Stimulated activated naive B cell treated with anti-CD40 and anti-IgM and Interleukin-4, amounts not matched to agents 10 μg/mL and 1 μg/mL and 100 μg/mL, for 72 hours (primary cell): ENCODE data around the gene PRKCA.
"Not testable (repeated sequence)": the region's sequence is repeated elsewhere in the genome, so short reads cannot be mapped to it uniquely, and the experiment has no call there.

Source experiments
- ATAC-seq, 2 donors: fragments of 150-1000 bp; cut with Tn5 transposase; replicated peaks; 2 replicates each; pipeline ENCODE4 v1.10.0; 2021; ENCODE audit warnings: moderate library complexity in 1 of 2
- DNase-seq: peaks from one replicate; pipeline ENCODE4 v3.0.0; 2021
- H3K27ac Mint-ChIP-seq: one replicate; pipeline ENCODE4 v1.8.0; 2022; ENCODE audit warnings: mild to moderate bottlenecking, mixed read lengths
- H3K27me3 Mint-ChIP-seq, 2 donors: one replicate each; pipeline ENCODE4 v1.8.0; 2022; ENCODE audit warnings: mixed read lengths in 2 of 2
- H3K36me3 Mint-ChIP-seq, 2 donors: one replicate each; pipeline ENCODE4 v1.8.0; 2022; ENCODE audit warnings: mixed read lengths in 2 of 2, mild to moderate bottlenecking in 1 of 2
- H3K4me1 Mint-ChIP-seq, 2 donors: one replicate each; pipeline ENCODE4 v1.8.0; 2022; ENCODE audit warnings: mixed read lengths in 2 of 2, mild to moderate bottlenecking in 1 of 2
- H3K4me3 Mint-ChIP-seq, 2 donors: one replicate each; pipeline ENCODE4 v1.8.0; 2022; ENCODE audit warnings: mild to moderate bottlenecking in 2 of 2, mixed read lengths in 2 of 2, moderate library complexity in 1 of 2
- H3K9me3 Mint-ChIP-seq, 2 donors: one replicate each; pipeline ENCODE4 v1.8.0; 2022; ENCODE audit warnings: mixed read lengths in 2 of 2, mild to moderate bottlenecking in 1 of 2

The PRKCA gene

DNA sequence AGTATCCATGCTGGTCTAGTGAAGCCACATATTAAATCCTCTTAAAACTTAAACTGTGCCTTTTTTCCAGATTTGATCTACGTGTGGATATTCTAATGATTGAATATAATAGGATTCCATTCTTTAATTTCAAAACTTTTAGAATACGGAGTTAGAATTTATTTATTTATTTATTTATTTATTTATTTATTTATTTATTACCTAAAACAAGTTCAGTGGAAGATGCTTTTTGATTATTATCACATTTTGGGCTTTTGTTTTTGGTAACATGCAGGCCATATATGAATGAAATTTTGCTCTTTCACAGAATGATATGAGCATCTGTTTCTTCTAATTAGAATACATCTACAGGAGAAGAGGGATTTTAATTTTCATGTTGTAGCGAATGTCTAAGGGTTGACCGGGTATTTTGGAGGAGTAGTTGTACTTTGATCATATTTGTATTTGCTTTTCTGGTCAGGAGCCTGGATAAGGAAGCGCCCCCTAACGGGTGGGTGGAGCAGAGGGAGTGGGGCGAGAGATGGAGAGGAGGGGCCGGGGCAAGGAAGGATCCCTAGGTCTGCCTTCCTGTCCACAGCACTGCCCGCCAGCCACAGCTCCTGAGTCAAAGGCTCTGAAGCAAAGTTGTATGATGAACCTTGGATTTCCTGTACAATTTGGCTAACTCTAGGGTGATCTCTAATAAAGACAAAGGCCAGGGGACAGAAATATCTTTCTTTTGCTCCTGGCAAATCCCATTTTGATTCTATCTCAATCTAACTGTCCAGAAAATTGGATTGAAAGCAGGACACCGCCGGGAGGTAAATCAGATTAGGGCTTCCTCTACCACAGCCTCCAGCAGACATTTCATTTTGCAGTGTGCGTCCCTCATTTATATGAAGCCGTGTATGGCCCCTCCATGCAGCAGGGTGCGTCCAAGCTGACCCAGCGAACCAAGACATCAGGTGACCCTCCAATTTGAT is 149.1 kb downstream of the PRKCA start:
- DNase-seq (no peak), ATAC-seq (no peak)
- Mint-ChIP-seq H3K4me3 (no peak overlapping the region), H3K27ac (no peak overlapping the region), H3K36me3 (no peaks in the 10 kb centered on the region), H3K27me3 (peaks cover 5 to 12% of the 10 kb centered on the region in 2 donors), H3K4me1 (peaks cover 3 to 6% of the 10 kb centered on the region in 2 donors), H3K9me3 (peaks cover 0 to 2% of the 10 kb centered on the region in 2 donors)

- Mint-ChIP-seq H3K4me1 (peaks cover 0 to 6% of the 10 kb centered on the region in 2 donors), H3K27ac (no peak overlapping the region), H3K4me3 (no peak overlapping the region), H3K9me3 (peaks cover 5 to 7% of the 10 kb centered on the region in 2 donors), H3K27me3 (peaks cover 5 to 7% of the 10 kb centered on the region in 2 donors), H3K36me3 (peaks cover 0 to 5% of the 10 kb centered on the region in 2 donors)
- ATAC-seq (no peak), DNase-seq (no peak)
Measured at GRCh38 chr17:66455060-66455459, 152.6 kb downstream of the PRKCA start.

DNA sequence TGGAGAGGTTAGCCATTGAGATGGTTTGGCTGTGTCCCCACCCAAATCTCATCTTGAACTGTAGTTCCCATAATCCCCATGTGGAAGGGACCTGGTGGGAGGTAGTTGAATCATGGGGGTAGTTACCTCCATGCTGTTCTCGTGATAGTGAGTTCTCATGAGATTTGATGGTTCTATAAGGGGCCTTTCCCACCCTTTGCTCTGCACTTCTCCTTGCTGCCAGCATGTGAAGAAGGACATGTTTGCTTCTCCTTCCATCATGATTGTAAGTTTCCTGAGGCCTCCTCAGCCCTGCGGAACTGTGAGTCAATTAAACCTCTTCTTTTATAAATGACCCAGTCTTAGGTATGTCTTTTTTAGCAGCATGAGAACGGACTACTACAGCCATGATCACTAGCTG is 155.1 kb downstream of the PRKCA start:
- not testable (repeated sequence) for H3K4me1 Mint-ChIP-seq, H3K4me3 Mint-ChIP-seq, H3K9me3 Mint-ChIP-seq, ATAC-seq, H3K36me3 Mint-ChIP-seq, H3K27ac Mint-ChIP-seq, H3K27me3 Mint-ChIP-seq, DNase-seq

DNA sequence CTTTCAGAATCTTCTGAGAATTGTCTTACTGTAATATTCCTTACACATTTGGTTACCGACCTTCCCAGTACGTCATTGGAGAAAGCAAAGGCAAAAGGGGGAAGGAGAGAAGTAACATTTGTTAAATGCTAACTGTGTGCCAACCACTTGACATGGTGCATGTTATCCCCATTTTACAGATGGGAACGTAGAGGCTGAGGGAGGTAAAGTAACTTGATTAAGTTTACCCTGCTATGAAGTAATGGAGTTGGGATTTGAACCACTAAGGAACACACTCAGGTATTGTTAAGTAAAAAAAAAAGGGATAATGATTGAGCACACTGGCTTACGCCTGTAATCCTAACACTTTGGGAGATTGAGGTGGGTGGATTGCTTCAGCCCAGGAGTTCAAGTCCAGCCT is 156.4 kb downstream of the PRKCA start:
- H3K9me3 Mint-ChIP-seq = peaks cover 5 to 7% of the 10 kb centered on the region in 2 donors
- ATAC-seq = no peak
- peaks cover 0 to 5% of the 10 kb centered on the region in 2 donors for H3K36me3 Mint-ChIP-seq
- H3K4me3 Mint-ChIP-seq = no peak overlapping the region
- DNase-seq = no peak
- peaks cover 0 to 3% of the 10 kb centered on the region in 2 donors for H3K4me1 Mint-ChIP-seq
- no peak overlapping the region for H3K27ac Mint-ChIP-seq
- peaks cover 0 to 7% of the 10 kb centered on the region in 2 donors for H3K27me3 Mint-ChIP-seq

- no peaks in the 10 kb centered on the region for H3K27me3 Mint-ChIP-seq
- no peak for ATAC-seq
- peaks cover 0 to 5% of the 10 kb centered on the region in 2 donors for H3K36me3 Mint-ChIP-seq
- no peak overlapping the region for H3K27ac Mint-ChIP-seq
- H3K9me3 Mint-ChIP-seq = peaks cover 5 to 7% of the 10 kb centered on the region in 2 donors
- no peak overlapping the region for H3K4me3 Mint-ChIP-seq
- peaks cover 0 to 3% of the 10 kb centered on the region in 2 donors for H3K4me1 Mint-ChIP-seq
- DNase-seq = no peak
Measured at GRCh38 chr17:66459811-66460270, 157.4 kb downstream of the PRKCA start.

DNA sequence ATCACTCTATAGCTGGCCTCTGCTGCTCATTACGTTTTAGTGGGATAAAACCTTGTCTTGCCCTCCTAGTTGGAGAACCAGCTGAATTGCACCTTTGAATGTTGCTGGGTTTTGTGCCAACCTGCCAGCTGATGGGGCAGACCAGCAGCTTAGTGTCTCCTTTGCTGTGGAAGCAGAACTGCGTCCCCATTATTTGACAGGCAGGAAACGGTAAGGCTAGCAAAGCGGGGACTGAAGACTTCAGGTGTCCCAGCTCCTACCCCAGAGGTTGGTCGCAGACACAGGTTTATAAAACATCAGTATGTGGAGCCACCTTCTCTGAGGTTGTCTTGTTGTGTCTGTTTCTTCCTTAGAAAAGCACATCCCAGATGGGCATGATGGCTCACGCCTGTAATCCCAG is 158.1 kb downstream of the PRKCA start:
- no peak overlapping the region for H3K4me3 Mint-ChIP-seq
- H3K27ac Mint-ChIP-seq = no peak overlapping the region
- no peak for DNase-seq
- peaks cover 5 to 7% of the 10 kb centered on the region in 2 donors for H3K9me3 Mint-ChIP-seq
- H3K36me3 Mint-ChIP-seq = peaks cover 0 to 5% of the 10 kb centered on the region in 2 donors
- ATAC-seq = no peak
- no peaks in the 10 kb centered on the region for H3K27me3 Mint-ChIP-seq
- H3K4me1 Mint-ChIP-seq = peaks cover 0 to 3% of the 10 kb centered on the region in 2 donors

GRCh38 chr17:66461343-66461995 is 159.1 kb downstream of the PRKCA start:
- peaks cover 0 to 5% of the 10 kb centered on the region in 2 donors for H3K36me3 Mint-ChIP-seq
- peaks cover 0 to 3% of the 10 kb centered on the region in 2 donors for H3K4me1 Mint-ChIP-seq
- H3K9me3 Mint-ChIP-seq = peaks cover 5 to 7% of the 10 kb centered on the region in 2 donors
- no peak for ATAC-seq
- DNase-seq = no peak
- no peak overlapping the region for H3K4me3 Mint-ChIP-seq
- H3K27me3 Mint-ChIP-seq = no peaks in the 10 kb centered on the region
- H3K27ac Mint-ChIP-seq = no peak overlapping the region

GRCh38 chr17:66462010-66462409 is 159.6 kb downstream of the PRKCA start:
- H3K9me3 Mint-ChIP-seq = peaks cover 2 to 3% of the 10 kb centered on the region in 2 donors
- DNase-seq (no peak), ATAC-seq (no peak)
- H3K4me3 Mint-ChIP-seq = no peak overlapping the region
- H3K36me3 Mint-ChIP-seq = peaks cover 0 to under 1% of the 10 kb centered on the region in 2 donors
- no peaks in the 10 kb centered on the region for H3K27me3 Mint-ChIP-seq
- H3K4me1 Mint-ChIP-seq = peaks cover 3% of the 10 kb centered on the region in 2 donors
- no peak overlapping the region for H3K27ac Mint-ChIP-seq

GRCh38 chr17:66464921-66465320 is 162.5 kb downstream of the PRKCA start:
- no peak overlapping the region for H3K27ac Mint-ChIP-seq
- DNase-seq (no peak), ATAC-seq (no peak)
- H3K4me1 Mint-ChIP-seq = peaks cover 14 to 20% of the 10 kb centered on the region in 2 donors
- H3K27me3 Mint-ChIP-seq = no peaks in the 10 kb centered on the region
- H3K9me3 Mint-ChIP-seq = no peaks in the 10 kb centered on the region
- H3K36me3 Mint-ChIP-seq = no peaks in the 10 kb centered on the region
- no peak overlapping the region for H3K4me3 Mint-ChIP-seq

DNA sequence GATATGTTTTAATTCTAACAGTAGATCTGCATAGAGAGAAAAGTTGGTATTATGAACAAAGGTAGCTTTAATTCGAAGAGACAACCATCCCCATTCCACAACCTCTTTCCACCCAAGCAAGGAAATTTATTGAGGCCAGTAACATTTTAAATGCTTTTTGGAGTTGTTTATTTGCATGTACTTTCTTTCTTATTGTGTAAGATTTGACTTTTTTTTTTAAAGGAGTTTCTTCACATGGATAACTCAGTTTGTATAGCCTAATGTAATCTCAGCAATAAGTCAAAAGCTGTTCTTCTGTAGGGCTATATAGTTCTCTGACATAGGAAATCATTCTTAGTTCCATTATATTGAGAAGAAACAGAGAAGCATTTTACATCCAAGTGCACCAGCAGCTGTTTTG is 163.3 kb downstream of the PRKCA start:
- no peaks in the 10 kb centered on the region for H3K36me3 Mint-ChIP-seq
- H3K4me3 Mint-ChIP-seq = no peak overlapping the region
- no peaks in the 10 kb centered on the region for H3K9me3 Mint-ChIP-seq
- H3K27me3 Mint-ChIP-seq = no peaks in the 10 kb centered on the region
- DNase-seq = no peak
- H3K27ac Mint-ChIP-seq = no peak overlapping the region
- ATAC-seq = no peak
- H3K4me1 Mint-ChIP-seq = peaks cover 18 to 24% of the 10 kb centered on the region in 2 donors

DNA sequence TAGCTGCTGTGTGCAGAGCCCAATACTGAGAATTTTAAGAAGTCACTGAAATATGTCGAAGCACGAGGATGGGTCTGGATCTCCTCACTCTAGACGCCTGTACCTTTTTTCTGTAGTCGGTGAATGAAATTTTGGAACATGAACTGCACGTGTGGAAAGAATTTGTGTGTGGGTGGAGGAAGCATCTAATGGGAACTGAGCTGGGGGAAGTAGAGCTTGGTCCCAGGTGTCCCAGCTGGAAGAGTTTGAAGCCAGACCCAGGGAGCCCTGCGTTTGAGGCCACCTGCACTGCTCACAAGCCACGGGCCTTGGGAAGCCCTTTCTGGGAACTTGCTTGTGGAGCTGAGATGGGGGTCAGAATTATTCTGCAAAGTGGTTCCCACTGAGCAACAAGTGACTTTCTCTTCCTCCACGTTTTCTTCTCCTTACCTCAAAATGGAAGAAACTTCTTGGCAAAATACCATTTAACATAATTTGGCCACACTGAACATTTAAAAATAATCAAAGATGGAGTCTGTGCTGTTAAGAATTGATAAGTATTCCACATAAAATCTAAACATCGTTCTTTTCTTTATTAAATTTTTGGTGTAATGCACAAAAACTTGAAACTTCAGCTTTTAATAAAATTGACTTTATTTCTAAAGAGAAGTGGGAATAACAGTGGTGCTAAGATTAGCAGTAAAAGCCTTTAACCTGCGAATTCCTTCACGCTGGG is 163.8 kb downstream of the PRKCA start:
- H3K9me3 Mint-ChIP-seq = no peaks in the 10 kb centered on the region
- H3K4me1 Mint-ChIP-seq = peaks cover 17 to 24% of the 10 kb centered on the region in 2 donors
- H3K36me3 Mint-ChIP-seq = no peaks in the 10 kb centered on the region
- ATAC-seq (no peak), DNase-seq (no peak)
- no peak overlapping the region for H3K27ac Mint-ChIP-seq
- H3K4me3 Mint-ChIP-seq = no peak overlapping the region
- H3K27me3 Mint-ChIP-seq = no peaks in the 10 kb centered on the region

DNA sequence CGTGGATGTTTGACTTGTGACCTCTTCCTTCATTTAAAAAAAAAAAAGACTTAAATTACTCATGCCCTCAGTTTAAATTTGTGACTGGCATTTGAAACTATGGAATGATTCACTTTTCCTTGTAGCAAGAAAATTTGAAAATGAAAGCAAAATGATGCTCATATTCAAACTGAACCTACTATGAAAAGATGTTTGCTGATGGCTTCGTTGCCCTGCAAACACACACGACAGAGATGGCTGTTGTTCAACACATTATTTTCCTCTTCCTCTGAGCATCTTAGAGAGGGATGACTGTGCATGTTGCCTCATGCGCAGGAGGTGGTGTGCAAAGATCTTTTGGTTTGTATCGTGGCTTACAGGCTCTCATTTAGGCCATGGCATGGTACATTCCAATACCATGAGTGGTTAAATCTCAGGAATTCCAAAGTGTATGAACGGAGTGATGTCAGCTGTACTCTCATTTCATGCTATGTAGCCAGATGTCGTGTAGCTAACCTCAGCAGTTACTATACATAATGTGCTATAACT is 164.5 kb downstream of the PRKCA start:
- H3K4me3 Mint-ChIP-seq = no peak overlapping the region
- peaks cover 15 to 24% of the 10 kb centered on the region in 2 donors for H3K4me1 Mint-ChIP-seq
- no peaks in the 10 kb centered on the region for H3K27me3 Mint-ChIP-seq
- peak; percentile 28 to 67 for ATAC-seq
- no peaks in the 10 kb centered on the region for H3K36me3 Mint-ChIP-seq
- H3K27ac Mint-ChIP-seq = no peak overlapping the region
- no peak for DNase-seq
- no peaks in the 10 kb centered on the region for H3K9me3 Mint-ChIP-seq

GRCh38 chr17:66467766-66468165 is 165.4 kb downstream of the PRKCA start:
- Mint-ChIP-seq H3K9me3 (no peaks in the 10 kb centered on the region), H3K27me3 (no peaks in the 10 kb centered on the region), H3K4me1 (peaks cover 15 to 24% of the 10 kb centered on the region in 2 donors), H3K27ac (no peak overlapping the region), H3K36me3 (no peaks in the 10 kb centered on the region), H3K4me3 (no peak overlapping the region)
- no peak for ATAC-seq
- DNase-seq = no peak
